KG1 (cell line): ENCODE measurements around the gene MST1.

Experiments used
- DNase-seq: peaks from one replicate; lab custom pipeline; 2025; lab: John Stamatoyannopoulos, UW

Gene MST1

GRCh38 chr3:49689046-49689907 lies at the start of gene MST1, which contains the start of gene RNF123:
MST1 (minus strand) TSS chr3:49689474; CDS start chr3:49688691, 783 bp downstream.
RNF123 (plus strand) TSS chr3:49689557; CDS start chr3:49691166, 1,609 bp downstream.
- no peak for DNase-seq

- DNase-seq: no peak
Measured at GRCh38 chr3:49738067-49738713, 48.9 kb upstream of the MST1 start.

GRCh38 chr3:49734752-49735151 lies 45.5 kb upstream of the MST1 start:
- DNase-seq: no peak

GRCh38 chr3:49733551-49733950 lies 44.3 kb upstream of the MST1 start:
- no peak for DNase-seq

- no peak for DNase-seq
Measured at GRCh38 chr3:49732597-49732996, 43.3 kb upstream of the MST1 start.

DNA sequence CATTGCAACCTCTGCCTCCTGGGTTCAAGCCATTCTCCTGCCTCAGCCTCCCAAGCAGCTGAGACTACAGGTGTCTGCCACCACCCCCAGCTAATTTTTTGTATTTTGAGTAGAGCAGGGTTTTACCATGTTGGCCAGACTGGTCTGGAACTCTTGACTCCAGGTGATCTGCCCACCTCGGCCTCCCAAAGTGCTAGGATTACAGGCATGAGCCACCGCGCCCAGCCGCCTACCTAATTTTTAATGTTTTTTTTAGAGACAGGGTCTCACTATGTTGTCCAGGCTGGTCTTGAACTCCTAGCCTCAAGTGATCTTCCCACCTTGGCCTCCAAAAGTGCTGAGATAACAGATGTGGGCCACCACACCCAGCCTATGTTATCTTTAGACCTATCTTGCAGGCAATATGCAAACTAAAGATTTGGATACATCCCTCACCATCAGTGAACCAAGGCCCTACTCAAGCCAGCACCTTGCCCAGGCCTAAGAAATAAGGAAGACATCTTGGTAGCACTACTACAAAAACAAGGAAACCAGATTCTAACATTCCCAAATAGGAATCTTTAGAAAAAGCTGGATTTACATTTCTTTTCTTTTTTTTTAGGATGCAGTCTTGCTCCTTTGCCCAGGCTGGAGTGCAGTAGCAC lies 40.8 kb upstream of the MST1 start:
- DNase-seq: no peak

- no peak for DNase-seq
Measured at GRCh38 chr3:49727924-49728361, 38.7 kb upstream of the MST1 start.

- no peak for DNase-seq
Measured at GRCh38 chr3:49727154-49727923, 38.1 kb upstream of the MST1 start.

DNA sequence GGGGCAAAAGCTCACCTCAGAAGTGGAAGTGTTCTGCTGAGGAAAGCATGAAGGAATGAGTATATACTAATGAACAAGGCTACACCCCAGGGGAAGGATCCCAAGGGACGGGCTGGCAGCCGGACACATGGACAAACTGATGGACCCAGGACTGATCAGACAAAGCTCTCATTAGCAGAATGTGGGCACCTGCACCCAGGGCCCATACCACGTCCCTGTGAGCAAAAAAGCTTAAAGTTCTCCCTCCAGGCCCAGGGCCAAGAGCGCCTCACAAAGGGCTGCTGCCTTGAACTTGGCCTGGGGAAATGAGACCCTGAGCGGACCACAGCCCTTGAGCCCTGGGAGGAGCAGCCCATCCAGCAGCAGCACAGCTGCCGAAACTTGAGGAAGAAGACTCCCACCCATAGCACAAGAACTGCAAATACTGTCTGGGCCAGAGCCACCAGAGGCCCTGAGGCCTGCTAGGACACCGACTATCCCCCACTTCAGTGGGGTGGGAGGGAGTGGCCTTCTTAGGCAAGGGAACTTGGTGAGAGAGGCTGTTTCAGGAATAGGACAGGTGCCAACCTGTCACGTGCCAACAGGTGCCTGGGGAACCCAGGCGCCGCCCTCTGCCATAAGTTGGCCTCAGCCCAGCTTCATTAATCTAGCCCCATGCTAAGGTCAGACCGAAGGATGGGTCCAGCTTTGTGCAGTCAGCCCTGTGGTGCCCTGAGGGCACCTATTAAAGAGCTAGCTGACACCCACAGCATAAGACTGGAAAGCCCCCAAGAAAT lies 36.8 kb upstream of the MST1 start:
- DNase-seq: no peak

GRCh38 chr3:49724586-49724985 lies 35.3 kb upstream of the MST1 start:
- DNase-seq: no peak

- peak; percentile 93 for DNase-seq
Measured at GRCh38 chr3:49723628-49724551, 34.6 kb upstream of the MST1 start, which contains the start of gene GMPPB. GMPPB (minus strand) TSS chr3:49723951; CDS start chr3:49723726, 225 bp downstream.

- DNase-seq: no peak
Measured at GRCh38 chr3:49723296-49723627, 34.0 kb upstream of the MST1 start.

DNA sequence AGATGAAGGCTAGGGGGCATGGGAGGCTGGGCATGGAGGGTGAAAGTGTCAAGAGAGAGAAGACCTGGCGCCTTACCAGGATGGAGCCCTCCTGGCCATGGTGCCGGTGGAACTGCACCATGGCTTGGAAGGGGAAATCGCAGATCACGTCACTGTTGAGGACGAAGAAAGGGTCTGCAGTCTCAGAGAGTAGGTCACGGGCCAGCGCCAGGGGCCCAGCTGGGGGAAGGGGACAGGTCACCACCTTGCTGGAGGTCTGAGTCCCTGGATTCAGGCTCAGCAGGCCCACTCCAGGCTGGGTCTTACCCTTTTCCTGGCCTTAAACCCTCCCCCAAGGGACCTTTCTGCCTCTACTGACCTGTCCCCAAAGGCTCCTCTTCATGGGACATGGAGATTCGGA lies 33.6 kb upstream of the MST1 start:
- no peak for DNase-seq

- DNase-seq: no peak
Measured at GRCh38 chr3:49721896-49722781, 32.9 kb upstream of the MST1 start.

DNA sequence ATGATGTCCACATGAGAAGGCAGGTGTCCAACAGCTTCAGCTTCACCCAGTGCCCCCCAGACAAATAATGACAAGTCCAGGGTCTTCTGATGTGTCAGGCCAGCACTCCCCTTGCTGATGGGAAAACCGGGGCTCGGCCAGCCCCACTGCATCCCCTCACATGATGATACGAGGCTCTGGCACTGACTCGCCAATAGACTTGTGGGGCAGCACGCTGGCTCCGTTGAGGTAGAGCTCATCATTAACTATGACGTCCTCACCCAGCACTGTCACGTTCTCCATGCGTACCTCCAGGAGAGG lies 32.3 kb upstream of the MST1 start:
- no peak for DNase-seq

GRCh38 chr3:49720855-49721595 lies 31.8 kb upstream of the MST1 start:
- no peak for DNase-seq

- DNase-seq: peak; percentile 81
Measured at GRCh38 chr3:49719214-49719884, 30.1 kb upstream of the MST1 start, which contains the start of gene AMIGO3. AMIGO3 (minus strand) TSS chr3:49719684; CDS start chr3:49719465, 219 bp downstream.

- DNase-seq: no peak
Measured at GRCh38 chr3:49718858-49719213, 29.6 kb upstream of the MST1 start.
